ENCODE data around the gene CDK17.

CDK17 gene

GRCh38 chr12:96260644-96261043, 139.6 kb downstream of the CDK17 start:
- TF ChIP-seq CTCF (conservative IDR thresholded peaks at IDR 0.05; ENCODE audit: low read length) (no peak), EZH2phosphoT487 (IDR thresholded peaks at IDR 0.05; ENCODE audit: borderline replicate concordance) (no peak)
- H3K4me1 ChIP-seq (ENCODE audit: insufficient read depth, low read length, poor library complexity, severe bottlenecking): no peaks in the 10 kb centered on the region
- peaks cover 13% of the 10 kb centered on the region for H4K20me1 ChIP-seq (ENCODE audit: insufficient read depth, low read length, poor library complexity, severe bottlenecking)
- no peaks in the 10 kb centered on the region for H3K9me3 ChIP-seq (ENCODE audit: insufficient read depth, low read depth, low read length)
- no peak overlapping the region for H3K4me2 ChIP-seq (ENCODE audit: low read depth, low read length, poor library complexity, severe bottlenecking)
- H2AFZ ChIP-seq (ENCODE audit: low read length): no peak overlapping the region
- H3K79me2 ChIP-seq (ENCODE audit: insufficient read depth, low read length): peaks cover 13% of the 10 kb centered on the region
- no peaks in the 10 kb centered on the region for H3K9me2 ChIP-seq (replicated peaks; ENCODE audit: low read depth, low read length)
- H3K36me3 ChIP-seq (ENCODE audit: insufficient read depth, low read length): peaks cover 87% of the 10 kb centered on the region
- no peak overlapping the region for H3K9ac ChIP-seq (ENCODE audit: low read depth, low read length, poor library complexity, severe bottlenecking)
- H3K27me3 ChIP-seq (ENCODE audit: insufficient read depth, low read length, poor library complexity, severe bottlenecking): no peaks in the 10 kb centered on the region
- H3K4me3 ChIP-seq (ENCODE audit: low read length, poor library complexity, severe bottlenecking): no peak overlapping the region
- H3F3A ChIP-seq (ENCODE audit: low read depth): no peaks in the 10 kb centered on the region

GRCh38 chr12:96260231-96260630, 140.0 kb downstream of the CDK17 start:
- Histone ChIP-seq H3K9me2 (replicated peaks; ENCODE audit: low read depth, low read length) (no peaks in the 10 kb centered on the region), H3K9me3 (ENCODE audit: insufficient read depth, low read depth, low read length) (no peaks in the 10 kb centered on the region), H3F3A (ENCODE audit: low read depth) (no peaks in the 10 kb centered on the region), H4K20me1 (ENCODE audit: insufficient read depth, low read length, poor library complexity, severe bottlenecking) (peaks cover 13% of the 10 kb centered on the region), H3K27me3 (ENCODE audit: insufficient read depth, low read length, poor library complexity, severe bottlenecking) (no peaks in the 10 kb centered on the region), H3K4me1 (ENCODE audit: insufficient read depth, low read length, poor library complexity, severe bottlenecking) (no peaks in the 10 kb centered on the region), H3K9ac (ENCODE audit: low read depth, low read length, poor library complexity, severe bottlenecking) (no peak overlapping the region), H3K4me3 (ENCODE audit: low read length, poor library complexity, severe bottlenecking) (no peak overlapping the region), H3K36me3 (ENCODE audit: insufficient read depth, low read length) (peaks cover 86% of the 10 kb centered on the region), H3K79me2 (ENCODE audit: insufficient read depth, low read length) (peaks cover 14% of the 10 kb centered on the region), H3K4me2 (ENCODE audit: low read depth, low read length, poor library complexity, severe bottlenecking) (no peak overlapping the region), H2AFZ (ENCODE audit: low read length) (no peak overlapping the region)
- TF ChIP-seq CTCF (conservative IDR thresholded peaks at IDR 0.05; ENCODE audit: low read length): no peak
- no peak for TF ChIP-seq EZH2phosphoT487 (IDR thresholded peaks at IDR 0.05; ENCODE audit: borderline replicate concordance)

- no peaks in the 10 kb centered on the region for H3K4me1 ChIP-seq (ENCODE audit: insufficient read depth, low read length, poor library complexity, severe bottlenecking)
- no peaks in the 10 kb centered on the region for H3F3A ChIP-seq (ENCODE audit: low read depth)
- TF ChIP-seq CTCF (conservative IDR thresholded peaks at IDR 0.05; ENCODE audit: low read length) (no peak), EZH2phosphoT487 (IDR thresholded peaks at IDR 0.05; ENCODE audit: borderline replicate concordance) (no peak)
- H3K4me2 ChIP-seq (ENCODE audit: low read depth, low read length, poor library complexity, severe bottlenecking): no peak overlapping the region
- H3K9me3 ChIP-seq (ENCODE audit: insufficient read depth, low read depth, low read length): no peaks in the 10 kb centered on the region
- no peak overlapping the region for H2AFZ ChIP-seq (ENCODE audit: low read length)
- no peaks in the 10 kb centered on the region for H3K27me3 ChIP-seq (ENCODE audit: insufficient read depth, low read length, poor library complexity, severe bottlenecking)
- no peak overlapping the region for H3K9ac ChIP-seq (ENCODE audit: low read depth, low read length, poor library complexity, severe bottlenecking)
- H4K20me1 ChIP-seq (ENCODE audit: insufficient read depth, low read length, poor library complexity, severe bottlenecking): peaks cover 18% of the 10 kb centered on the region
- peaks cover 23% of the 10 kb centered on the region for H3K79me2 ChIP-seq (ENCODE audit: insufficient read depth, low read length)
- H3K9me2 ChIP-seq (replicated peaks; ENCODE audit: low read depth, low read length): no peaks in the 10 kb centered on the region
- no peak overlapping the region for H3K4me3 ChIP-seq (ENCODE audit: low read length, poor library complexity, severe bottlenecking)
- peaks cover 81% of the 10 kb centered on the region for H3K36me3 ChIP-seq (ENCODE audit: insufficient read depth, low read length)
Observed at GRCh38 chr12:96258104-96258961, 141.9 kb downstream of the CDK17 start.
